Caco-2 (cell line): ENCODE results near the gene COX5B. TPM values are rescaled to one million over a fixed set of nuclear protein-coding genes. Genes with fewer than 3 reads are reported as not detected.

Experiments
- BruUV-seq: library from RNA; stranded (reverse); fragments of 400-500 nt; replicated peaks from 2 replicates; lab custom pipeline; 2021; lab: Mats Ljungman, UMichigan
- CTCF ChIA-PET: fragments of 300-600 bp; sonication (Branson Sonifier 250); formaldehyde crosslinking; loops from one replicate; lab custom pipeline; 2022; ENCODE audit warnings: antibody characterized with exemption; lab: Charles Lee
- POLR2A ChIA-PET: fragments of 300-600 bp; sonication (Branson Sonifier 250); formaldehyde crosslinking; loops from one replicate; lab custom pipeline; 2022; ENCODE audit warnings: antibody characterized with exemption; lab: Charles Lee
- DNase-seq, 2 experiments: peaks; one replicate each; pipeline versions ENCODE4 v3.0.0 to v3.0.0-alpha.2; 2020 to 2022
- H3K27me3 ChIP-seq: replicated peaks from 2 replicates; pipeline ENCODE4 v1.6.0; 2011; ENCODE audit warnings: low read length; ENCODE audit not compliant: control insufficient read depth, insufficient read depth
- H3K36me3 ChIP-seq: 2 replicates; pipeline ENCODE4 v1.5.1; 2011; ENCODE audit warnings: low read length; ENCODE audit not compliant: control insufficient read depth, insufficient read depth
- H3K4me1 ChIP-seq: fragments of 250-450 bp; sonication (Bioruptor Pico); 2 replicates; pipeline ENCODE4 v1.5.1; 2020; ENCODE audit warnings: mild to moderate bottlenecking
- H3K4me3 ChIP-seq: 2 replicates; pipeline ENCODE4 v1.5.1; 2011; ENCODE audit warnings: low read depth, mild to moderate bottlenecking, control low read depth, low read length
- H3K9me3 ChIP-seq: fragments of 250-450 bp; sonication (Bioruptor Pico); 2 replicates; pipeline ENCODE4 v1.5.1; 2020; ENCODE audit warnings: mild to moderate bottlenecking, moderate library complexity
- H3K27ac Mint-ChIP-seq: one replicate; pipeline ENCODE4 v1.8.0; 2022; ENCODE audit warnings: mixed read lengths; ENCODE audit not compliant: unreplicated experiment
- H3K27me3 Mint-ChIP-seq: one replicate; pipeline ENCODE4 v1.8.0; 2022; ENCODE audit warnings: mixed read lengths; ENCODE audit not compliant: insufficient read depth, unreplicated experiment
- H3K36me3 Mint-ChIP-seq: one replicate; pipeline ENCODE4 v1.8.0; 2022; ENCODE audit warnings: mild to moderate bottlenecking, mixed read lengths; ENCODE audit not compliant: insufficient read depth, unreplicated experiment
- H3K4me1 Mint-ChIP-seq: one replicate; pipeline ENCODE4 v1.8.0; 2022; ENCODE audit warnings: low read depth, mixed read lengths; ENCODE audit not compliant: unreplicated experiment
- H3K4me3 Mint-ChIP-seq: one replicate; pipeline ENCODE4 v1.8.0; 2022; ENCODE audit warnings: mild to moderate bottlenecking, moderate library complexity, mixed read lengths; ENCODE audit not compliant: unreplicated experiment
- H3K9me3 Mint-ChIP-seq: one replicate; pipeline ENCODE4 v1.8.0; 2022; ENCODE audit warnings: mixed read lengths; ENCODE audit not compliant: unreplicated experiment
- intact Hi-C: fragments of 100-400 bp; cut with micrococcal nuclease; formaldehyde crosslinking; loops from one replicate; pipeline ENCODE4 v1.10.0; 2022; ENCODE audit not compliant: unreplicated experiment
- total RNA-seq: library from RNA; stranded (reverse); gene quantifications from 2 replicates; pipeline ENCODE4 v1.2.3, GENCODE V29; 2022
- TF ChIP-seq, protein P1 (sequence below), 2 experiments: fragments of 200-600 bp in 1 of 2; IDR thresholded peaks; 1 replicate in 1 of 2; 2 replicates in 1 of 2; pipeline versions ENCODE4 v1.5.1 to v1.8.0; 2011 to 2022; ENCODE audit warnings: antibody characterized with exemption in 1 of 2, control low read depth in 1 of 2, inconsistent platforms in 1 of 2, low read depth in 1 of 2, low read length in 1 of 2, mild to moderate bottlenecking in 1 of 2, moderate library complexity in 1 of 2; ENCODE audit not compliant: insufficient read depth in 1 of 2, severe bottlenecking in 1 of 2, unreplicated experiment in 1 of 2

The COX5B gene
- total RNA-seq, 1 experiment from 2014 or later: 313 TPM

DNA sequence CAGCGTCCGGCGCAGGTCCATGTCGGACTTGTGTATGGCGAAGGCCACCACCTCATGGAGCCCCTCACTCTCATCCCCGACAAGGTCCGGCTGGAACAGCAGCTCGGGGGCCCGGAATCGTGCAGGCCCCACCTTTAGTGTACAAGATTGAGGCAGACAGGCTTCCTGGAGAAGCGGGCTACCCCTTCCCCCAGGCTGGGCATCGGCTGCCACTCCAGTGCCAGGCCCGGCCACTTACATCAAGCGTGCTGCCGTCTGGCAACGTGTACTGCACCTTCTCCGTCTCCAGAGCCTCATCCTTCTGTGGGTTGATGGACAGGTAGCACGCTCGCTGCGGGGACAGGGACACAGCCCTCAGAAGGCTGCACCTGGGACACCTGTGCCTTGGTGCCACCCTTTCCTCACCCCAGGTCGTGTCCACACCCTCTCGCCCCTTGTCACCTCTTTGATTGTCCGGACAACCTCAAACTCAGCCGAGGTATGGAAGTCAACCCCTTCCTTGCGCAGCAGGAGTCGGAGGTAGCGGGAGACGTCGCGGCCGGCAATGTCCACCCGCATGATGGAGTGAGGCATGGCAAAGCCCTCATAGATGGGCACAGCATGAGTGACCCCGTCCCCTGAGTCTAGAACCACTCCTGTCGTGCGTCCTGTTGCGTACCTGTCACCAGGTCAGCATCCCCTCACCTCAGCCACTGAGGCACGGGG is 12.3 kb downstream of the COX5B start:
- Histone ChIP-seq H3K4me1 (peaks cover 6% of the 10 kb centered on the region), H3K4me3 (no peak overlapping the region), H3K36me3 (peaks cover 2% of the 10 kb centered on the region), H3K27me3 (no peaks in the 10 kb centered on the region), H3K9me3 (no peaks in the 10 kb centered on the region)
- Mint-ChIP-seq H3K4me1 (peaks cover 11% of the 10 kb centered on the region), H3K27me3 (no peaks in the 10 kb centered on the region), H3K9me3 (peaks cover 17% of the 10 kb centered on the region), H3K36me3 (peaks cover 45% of the 10 kb centered on the region), H3K4me3 (no peak overlapping the region), H3K27ac (no peak overlapping the region)
- POLR2A ChIA-PET: interaction anchor here (1.2 kb wide), 1 partner anchor 12 kb away, joined by 3 read pairs; the partner anchor contains the start of gene COX5B
- no peak for DNase-seq
- intact Hi-C loops: no loop called here
- no TSS peak for BruUV-seq
- CTCF ChIA-PET: no interaction called here
- TF ChIP-seq, protein P1, sequence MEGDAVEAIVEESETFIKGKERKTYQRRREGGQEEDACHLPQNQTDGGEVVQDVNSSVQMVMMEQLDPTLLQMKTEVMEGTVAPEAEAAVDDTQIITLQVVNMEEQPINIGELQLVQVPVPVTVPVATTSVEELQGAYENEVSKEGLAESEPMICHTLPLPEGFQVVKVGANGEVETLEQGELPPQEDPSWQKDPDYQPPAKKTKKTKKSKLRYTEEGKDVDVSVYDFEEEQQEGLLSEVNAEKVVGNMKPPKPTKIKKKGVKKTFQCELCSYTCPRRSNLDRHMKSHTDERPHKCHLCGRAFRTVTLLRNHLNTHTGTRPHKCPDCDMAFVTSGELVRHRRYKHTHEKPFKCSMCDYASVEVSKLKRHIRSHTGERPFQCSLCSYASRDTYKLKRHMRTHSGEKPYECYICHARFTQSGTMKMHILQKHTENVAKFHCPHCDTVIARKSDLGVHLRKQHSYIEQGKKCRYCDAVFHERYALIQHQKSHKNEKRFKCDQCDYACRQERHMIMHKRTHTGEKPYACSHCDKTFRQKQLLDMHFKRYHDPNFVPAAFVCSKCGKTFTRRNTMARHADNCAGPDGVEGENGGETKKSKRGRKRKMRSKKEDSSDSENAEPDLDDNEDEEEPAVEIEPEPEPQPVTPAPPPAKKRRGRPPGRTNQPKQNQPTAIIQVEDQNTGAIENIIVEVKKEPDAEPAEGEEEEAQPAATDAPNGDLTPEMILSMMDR (IDR thresholded peaks at IDR 0.05; ENCODE audit: insufficient read depth in 1 of 2, low read depth in 1 of 2, low read length in 1 of 2, severe bottlenecking in 1 of 2, unreplicated experiment in 1 of 2): no peak

DNA sequence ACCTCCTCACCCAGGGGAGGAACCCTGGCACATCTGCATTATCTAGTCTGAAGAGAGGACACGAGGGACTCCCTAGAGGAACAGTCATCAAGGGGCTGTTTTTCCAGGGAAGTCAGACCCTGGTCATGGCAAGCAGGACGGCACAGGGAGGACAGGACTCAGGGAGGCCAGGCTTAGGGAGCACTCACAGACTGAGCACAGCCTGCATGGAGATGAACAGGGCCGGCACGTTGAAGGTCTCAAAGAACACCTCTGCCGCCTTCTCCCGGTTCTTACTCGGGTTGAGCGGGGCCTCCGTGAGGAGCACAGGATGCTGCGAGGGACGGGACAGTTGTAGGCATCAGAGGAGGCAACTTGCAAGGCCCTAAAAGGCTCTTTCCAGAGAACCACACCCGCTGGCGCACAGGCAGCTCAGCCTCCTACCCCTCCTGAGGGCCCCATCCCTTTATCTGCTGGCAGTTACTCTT is 12.9 kb downstream of the COX5B start:
- intact Hi-C loops: no loop called here
- Histone ChIP-seq H3K4me3 (no peak overlapping the region), H3K4me1 (peaks cover 6% of the 10 kb centered on the region), H3K36me3 (peaks cover 2% of the 10 kb centered on the region), H3K27me3 (no peaks in the 10 kb centered on the region), H3K9me3 (no peaks in the 10 kb centered on the region)
- no TSS peak for BruUV-seq
- no peak overlapping the region for H3K4me3 Mint-ChIP-seq
- no peak overlapping the region for H3K27ac Mint-ChIP-seq
- peaks cover 43% of the 10 kb centered on the region for H3K36me3 Mint-ChIP-seq
- POLR2A ChIA-PET: no interaction called here
- TF ChIP-seq, protein P1 (IDR thresholded peaks at IDR 0.05; ENCODE audit: insufficient read depth in 1 of 2, low read depth in 1 of 2, low read length in 1 of 2, severe bottlenecking in 1 of 2, unreplicated experiment in 1 of 2): no peak
- peaks cover 12% of the 10 kb centered on the region for H3K9me3 Mint-ChIP-seq
- CTCF ChIA-PET: no interaction called here
- DNase-seq: no peak
- no peaks in the 10 kb centered on the region for H3K27me3 Mint-ChIP-seq
- H3K4me1 Mint-ChIP-seq: peaks cover 11% of the 10 kb centered on the region

DNA sequence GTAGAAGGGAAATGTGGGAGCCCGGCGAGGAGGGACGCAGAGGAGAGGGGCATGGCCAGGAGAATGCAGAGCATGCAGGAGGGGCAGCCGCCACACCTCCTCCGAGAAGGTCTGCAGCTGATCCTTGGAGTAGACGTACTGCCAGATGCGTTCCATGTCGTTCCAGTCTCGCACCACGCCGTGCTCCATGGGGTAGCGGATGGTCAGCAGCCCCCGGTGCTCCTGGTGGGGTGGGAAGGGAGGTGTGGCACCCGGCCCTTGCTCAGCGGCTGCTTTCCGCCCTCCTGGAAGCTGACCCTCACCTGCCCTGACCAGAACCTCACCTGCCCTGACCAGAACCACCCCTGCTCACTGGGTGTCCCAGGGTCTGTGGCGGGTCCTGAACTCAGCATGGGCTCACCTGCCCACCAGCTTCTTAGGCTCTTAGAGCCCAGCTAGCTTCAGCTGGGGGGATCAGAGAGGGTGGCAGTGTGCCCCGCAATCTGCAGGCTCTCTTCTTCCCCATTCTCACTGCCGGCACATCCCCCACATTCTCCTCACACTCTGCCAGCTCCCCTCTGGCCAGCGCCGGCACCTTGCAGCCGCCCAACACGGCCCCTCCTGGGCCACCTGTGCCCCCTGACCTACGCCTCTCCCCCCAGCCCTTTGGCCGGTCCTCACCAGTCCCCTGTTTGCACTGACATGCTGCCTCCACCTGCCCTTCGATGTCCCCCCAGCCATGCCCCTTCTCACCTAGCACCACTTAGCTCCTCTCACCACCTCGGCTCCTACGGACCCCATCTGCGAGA is 13.6 kb downstream of the COX5B start:
- ChIA-PET POLR2A (no interaction called here), CTCF (interaction anchor here (0.5 kb wide), 1 partner anchor 80 kb away, joined by 3 read pairs; no protein-coding TSS in a partner anchor)
- Histone ChIP-seq H3K27me3 (no peaks in the 10 kb centered on the region), H3K4me1 (peaks cover 6% of the 10 kb centered on the region), H3K9me3 (no peaks in the 10 kb centered on the region), H3K4me3 (no peak overlapping the region), H3K36me3 (peaks cover 2% of the 10 kb centered on the region)
- DNase-seq: no peak
- H3K27me3 Mint-ChIP-seq: no peaks in the 10 kb centered on the region
- BruUV-seq: no TSS peak
- H3K27ac Mint-ChIP-seq: no peak overlapping the region
- peaks cover 49% of the 10 kb centered on the region for H3K36me3 Mint-ChIP-seq
- intact Hi-C loops: no loop called here
- TF ChIP-seq, protein P1 (IDR thresholded peaks at IDR 0.05; ENCODE audit: insufficient read depth in 1 of 2, low read depth in 1 of 2, low read length in 1 of 2, severe bottlenecking in 1 of 2, unreplicated experiment in 1 of 2): no peak
- H3K4me1 Mint-ChIP-seq: peaks cover 11% of the 10 kb centered on the region
- peaks cover 4% of the 10 kb centered on the region for H3K9me3 Mint-ChIP-seq
- no peak overlapping the region for H3K4me3 Mint-ChIP-seq
